ENCODE data around the gene SELENOW.

Gene SELENOW

DNA sequence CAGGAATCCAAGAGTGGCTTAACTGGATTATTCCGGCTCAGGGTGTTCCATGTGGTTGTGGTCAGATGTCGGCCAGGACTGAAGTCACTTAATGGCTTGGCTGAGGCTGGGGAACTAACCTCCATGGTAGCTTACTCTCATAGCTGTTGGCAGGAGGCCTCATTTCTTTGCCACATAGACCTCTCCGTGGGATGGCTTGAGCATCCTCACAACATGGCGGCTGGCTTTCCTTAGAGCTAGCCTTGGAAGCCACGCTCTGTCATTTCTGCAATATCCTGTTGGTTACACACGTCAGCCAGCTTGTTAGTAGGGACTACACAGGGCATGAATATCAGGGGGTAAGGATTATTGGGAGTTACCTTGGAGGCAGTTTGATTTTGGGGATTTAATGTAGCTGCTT, 48.3 kb downstream of the SELENOW start:
- no peak for DNase-seq

DNA sequence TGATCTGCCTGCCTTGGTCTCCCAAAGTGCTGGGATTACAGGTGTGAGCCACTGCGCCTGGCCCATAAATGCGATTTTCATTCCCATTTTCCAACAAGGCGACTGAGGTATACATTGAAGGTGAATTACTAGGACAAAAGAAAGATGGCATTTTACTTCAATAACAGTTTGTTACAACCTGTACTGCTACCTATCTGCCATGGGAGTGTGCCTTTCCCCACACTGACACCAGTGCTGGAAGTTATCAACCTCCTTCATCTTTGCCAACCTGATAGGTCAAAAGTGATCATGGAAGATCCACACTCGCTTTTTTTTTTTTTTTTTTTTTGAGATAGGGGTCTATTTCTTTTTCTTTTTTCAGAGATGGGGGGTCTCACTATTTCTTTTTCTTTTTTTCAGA, 54.2 kb downstream of the SELENOW start:
- no peak for DNase-seq

Measured in CD4-positive, alpha-beta T cell treated with Interleukin-12 subunit alpha and Interleukin-12 subunit beta, for 1 hour (primary cell).